HG02798 (cell line): ENCODE data around the gene CROCC.
"Not testable (repeated sequence)": the region's sequence is repeated elsewhere in the genome, so short reads cannot be mapped to it uniquely, and the experiment has no call there.

Experiments
- ATAC-seq: cut with Tn5 transposase; IDR thresholded peaks from one replicate; pipeline ENCODE4 v1.9.1; 2021; ENCODE audit warnings: mild to moderate bottlenecking; ENCODE audit not compliant: unreplicated experiment, poor library complexity

The CROCC gene, protein sequence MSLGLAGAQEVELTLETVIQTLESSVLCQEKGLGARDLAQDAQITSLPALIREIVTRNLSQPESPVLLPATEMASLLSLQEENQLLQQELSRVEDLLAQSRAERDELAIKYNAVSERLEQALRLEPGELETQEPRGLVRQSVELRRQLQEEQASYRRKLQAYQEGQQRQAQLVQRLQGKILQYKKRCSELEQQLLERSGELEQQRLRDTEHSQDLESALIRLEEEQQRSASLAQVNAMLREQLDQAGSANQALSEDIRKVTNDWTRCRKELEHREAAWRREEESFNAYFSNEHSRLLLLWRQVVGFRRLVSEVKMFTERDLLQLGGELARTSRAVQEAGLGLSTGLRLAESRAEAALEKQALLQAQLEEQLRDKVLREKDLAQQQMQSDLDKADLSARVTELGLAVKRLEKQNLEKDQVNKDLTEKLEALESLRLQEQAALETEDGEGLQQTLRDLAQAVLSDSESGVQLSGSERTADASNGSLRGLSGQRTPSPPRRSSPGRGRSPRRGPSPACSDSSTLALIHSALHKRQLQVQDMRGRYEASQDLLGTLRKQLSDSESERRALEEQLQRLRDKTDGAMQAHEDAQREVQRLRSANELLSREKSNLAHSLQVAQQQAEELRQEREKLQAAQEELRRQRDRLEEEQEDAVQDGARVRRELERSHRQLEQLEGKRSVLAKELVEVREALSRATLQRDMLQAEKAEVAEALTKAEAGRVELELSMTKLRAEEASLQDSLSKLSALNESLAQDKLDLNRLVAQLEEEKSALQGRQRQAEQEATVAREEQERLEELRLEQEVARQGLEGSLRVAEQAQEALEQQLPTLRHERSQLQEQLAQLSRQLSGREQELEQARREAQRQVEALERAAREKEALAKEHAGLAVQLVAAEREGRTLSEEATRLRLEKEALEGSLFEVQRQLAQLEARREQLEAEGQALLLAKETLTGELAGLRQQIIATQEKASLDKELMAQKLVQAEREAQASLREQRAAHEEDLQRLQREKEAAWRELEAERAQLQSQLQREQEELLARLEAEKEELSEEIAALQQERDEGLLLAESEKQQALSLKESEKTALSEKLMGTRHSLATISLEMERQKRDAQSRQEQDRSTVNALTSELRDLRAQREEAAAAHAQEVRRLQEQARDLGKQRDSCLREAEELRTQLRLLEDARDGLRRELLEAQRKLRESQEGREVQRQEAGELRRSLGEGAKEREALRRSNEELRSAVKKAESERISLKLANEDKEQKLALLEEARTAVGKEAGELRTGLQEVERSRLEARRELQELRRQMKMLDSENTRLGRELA (N-terminal part only)

DNA sequence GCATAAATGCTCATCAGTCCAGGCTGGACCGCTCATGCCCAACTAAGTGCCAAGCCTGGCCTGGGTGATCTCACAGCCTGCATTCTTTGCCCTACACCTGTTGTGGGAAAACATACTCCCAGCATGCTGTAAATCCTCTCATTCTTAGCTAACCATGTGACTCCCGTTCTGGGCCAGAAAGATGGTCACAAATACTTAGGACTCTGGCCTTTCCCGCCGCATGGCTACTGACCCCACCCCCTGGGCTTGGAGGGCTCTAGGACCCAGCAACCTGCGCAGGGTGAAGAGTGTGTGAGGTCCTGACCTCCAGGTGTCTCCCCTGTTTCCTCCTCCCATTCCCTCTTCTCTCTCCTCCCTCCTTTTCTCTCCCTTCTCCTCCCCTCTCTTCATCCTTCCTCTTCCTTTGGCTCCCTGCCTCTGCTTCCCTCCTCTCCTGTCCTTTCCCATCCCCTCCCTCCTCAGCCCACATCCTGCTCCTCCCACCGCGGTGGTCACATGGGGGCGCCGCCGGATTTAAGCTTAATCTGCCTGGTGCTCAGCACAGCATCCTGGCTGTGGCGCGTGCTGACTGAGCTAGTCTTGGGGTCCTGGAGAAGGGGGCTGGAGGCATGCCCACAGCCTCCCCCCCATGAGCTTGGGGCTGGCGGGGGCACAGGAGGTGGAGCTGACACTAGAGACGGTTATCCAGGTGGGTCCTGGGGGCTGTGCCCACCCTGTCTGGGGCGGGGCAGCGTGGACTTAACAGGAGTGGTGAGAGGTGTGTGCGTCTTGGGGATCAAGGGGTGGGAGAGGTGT, at the start of gene CROCC:
TSS of gene CROCC (plus strand) at position 541 of the 795 bp plus-strand sequence. CDS start at position 629, 88 bp downstream.
- ATAC-seq, result no peak

DNA sequence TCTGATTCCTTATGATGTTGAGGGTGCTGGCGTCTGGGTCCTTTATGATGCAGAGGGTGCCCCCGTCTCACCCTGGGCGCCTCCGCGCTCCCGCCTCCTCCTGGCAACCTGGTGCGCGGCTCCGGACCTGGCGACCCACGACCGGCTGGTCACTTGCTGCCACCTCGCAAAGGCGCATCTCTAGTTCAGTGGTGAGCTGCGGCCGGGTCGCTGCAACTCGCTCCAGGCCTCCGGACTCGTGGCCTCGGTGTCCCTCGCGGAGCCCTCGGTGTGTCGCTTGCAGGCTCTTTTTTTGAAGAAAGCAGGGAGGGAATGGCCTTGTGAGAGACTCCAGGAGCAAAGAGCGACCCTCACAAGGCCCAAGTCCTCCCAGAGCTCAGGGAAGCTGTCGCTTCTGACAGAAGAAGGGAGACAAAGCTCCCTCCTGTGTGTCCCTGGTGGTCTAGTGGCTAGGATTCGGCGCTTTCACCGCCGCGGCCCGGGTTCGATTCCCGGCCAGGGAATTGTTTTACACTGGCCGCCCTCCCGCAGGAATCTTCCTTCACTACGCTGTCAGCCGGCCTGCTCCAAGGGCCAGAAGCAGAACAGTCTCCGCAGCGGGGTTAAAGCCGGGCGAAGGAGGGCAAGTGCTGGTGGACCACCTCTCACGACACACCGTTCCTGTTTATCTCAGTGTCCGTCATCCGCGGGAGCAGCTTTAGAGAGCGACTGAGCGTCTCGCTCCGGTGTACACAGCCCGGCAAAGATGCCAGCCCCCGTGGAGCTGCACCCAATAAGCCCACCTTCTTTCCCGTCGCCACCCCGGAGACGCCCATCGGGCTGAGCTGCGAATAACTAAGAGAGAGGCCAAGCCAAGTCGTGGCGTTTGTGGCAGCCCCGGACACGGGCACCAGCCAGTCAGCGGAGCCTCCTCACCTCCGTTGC, 49.3 kb upstream of the CROCC start:
- not testable (repeated sequence) for ATAC-seq

DNA sequence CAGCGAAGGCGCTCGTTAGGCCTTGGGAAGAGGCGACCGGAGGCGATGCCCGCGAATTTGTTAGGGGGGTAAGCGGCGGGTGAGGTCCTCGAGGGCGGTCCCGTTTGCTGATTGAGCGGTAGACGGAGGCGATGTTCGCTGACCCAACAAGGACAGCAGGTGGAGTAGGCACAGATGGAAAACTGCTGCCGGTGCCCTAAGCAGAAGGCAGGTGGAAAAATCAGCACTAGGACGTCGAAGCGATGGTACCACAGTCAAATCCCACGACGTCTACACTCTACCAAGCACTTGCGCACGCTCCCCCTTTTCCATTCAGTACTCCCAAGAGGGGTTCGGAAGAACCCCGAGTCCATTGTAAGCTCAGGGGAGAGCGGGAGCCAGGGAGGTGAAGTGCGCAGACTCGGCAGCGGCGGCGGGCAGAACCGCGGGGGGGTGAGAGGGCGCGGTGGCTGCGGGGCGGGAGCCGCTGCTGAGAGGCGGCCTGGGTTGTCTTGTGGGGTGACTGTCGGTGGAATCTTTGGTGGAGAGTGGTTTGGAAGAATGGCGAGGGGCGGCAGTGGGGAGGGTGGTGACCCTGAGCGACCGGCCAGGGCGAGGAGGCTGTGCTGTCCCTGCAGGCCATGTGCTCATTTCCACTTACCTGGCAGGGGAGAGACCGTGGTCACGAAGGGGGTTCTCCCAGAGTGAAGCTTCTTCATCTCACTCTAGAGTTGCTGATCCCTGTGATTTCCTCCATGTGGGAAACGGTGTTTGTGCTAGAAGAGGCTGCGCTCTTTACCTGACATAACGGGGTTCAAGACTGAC, 48.5 kb upstream of the CROCC start:
- not testable (repeated sequence) for ATAC-seq

DNA sequence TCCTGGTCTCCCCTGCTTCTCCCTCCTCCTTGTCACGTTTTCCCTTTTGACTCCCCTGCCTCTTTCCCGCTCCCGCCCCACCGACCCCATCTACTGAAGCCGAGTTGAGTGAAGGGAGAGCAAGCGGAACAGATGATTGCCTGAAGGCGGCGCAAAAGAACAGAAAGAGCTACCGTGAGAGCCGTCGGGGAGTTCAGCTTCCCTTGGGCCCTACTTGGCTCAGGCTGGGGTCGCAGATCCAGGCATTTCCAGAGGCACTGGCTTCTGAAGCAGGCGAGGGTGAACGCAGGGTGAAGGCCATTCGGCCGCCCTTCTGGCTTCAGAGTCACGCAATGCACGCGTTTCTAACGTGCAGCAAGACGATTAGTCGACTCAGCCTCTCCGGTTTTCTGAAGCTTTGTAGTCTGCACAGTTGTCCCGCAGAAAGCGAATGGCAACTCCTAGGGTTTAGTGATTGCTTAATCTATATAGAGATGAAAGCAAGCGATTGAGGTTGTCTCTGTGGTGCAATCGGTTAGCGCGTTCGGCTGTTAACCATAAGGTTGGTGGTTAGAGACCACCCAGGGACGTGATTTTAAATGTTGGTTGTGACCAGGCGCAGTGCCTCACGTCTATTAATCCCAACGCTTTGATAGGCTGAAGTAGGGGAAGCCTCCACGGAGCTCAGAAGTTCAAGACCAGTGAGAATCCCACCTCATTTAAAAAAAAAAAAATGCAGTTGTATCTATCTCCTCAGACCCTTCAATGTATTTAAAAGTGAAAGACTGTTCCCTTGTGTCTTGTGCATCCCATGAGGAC, 46.6 kb upstream of the CROCC start:
- not testable (repeated sequence) for ATAC-seq

DNA sequence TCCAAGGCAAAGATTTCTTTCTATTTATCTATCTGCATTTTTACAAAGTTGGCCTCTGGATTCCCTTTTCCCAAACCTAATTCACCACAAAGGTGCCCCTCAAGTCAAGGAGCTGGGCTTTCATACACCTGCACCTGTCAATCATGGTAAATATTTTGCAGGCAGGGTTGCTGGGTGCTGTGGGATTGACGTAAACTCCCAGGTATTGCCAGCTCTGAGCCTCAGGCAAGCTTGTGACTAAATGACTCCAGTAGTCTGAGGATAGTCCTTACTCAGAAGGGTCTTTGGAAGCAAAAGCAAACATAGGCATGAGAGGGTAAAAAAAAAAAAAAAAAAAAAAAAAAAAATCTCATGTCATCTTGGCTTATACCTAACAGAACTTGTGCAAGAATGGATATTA, 40.0 kb upstream of the CROCC start:
- not testable (repeated sequence) for ATAC-seq

DNA sequence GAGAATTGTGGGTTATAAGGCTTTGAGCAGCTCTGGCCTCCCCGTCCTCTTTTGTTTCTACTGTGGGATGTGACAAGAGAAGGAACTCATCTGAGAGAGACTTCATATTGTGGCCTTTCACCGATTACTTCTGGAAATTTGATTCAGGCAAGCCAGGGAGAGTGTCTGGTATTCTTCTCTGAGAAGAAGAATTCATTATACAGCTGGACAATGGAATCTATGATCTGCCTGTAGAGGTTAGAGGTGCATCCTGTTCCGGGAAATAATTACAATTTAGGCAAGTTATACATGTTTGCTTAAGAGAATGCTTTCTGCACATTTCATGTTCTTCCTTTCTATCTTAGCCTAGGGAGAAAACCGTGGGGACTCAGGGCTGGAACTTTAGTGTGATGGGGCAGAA, 38.7 kb upstream of the CROCC start:
- no peak for ATAC-seq

DNA sequence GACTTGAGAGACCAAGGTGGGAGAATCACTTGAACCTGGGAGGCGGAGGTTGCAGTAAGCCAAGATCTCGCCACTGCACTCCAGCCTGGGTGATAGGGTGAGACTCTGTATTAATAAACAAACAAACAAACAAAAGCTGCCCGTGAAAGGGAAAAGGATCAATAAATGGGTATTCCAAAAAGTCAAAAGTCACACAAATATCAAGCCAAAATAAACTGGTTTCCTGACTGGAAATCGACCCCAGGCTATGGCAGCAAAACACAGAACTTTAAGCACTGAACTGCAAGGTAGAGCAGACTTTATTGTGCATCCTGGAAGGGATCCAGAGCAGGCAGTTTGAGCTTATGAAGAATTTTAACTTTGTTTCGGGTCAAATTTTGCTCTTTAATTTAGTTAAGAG, 37.2 kb upstream of the CROCC start:
- not testable (repeated sequence) for ATAC-seq

DNA sequence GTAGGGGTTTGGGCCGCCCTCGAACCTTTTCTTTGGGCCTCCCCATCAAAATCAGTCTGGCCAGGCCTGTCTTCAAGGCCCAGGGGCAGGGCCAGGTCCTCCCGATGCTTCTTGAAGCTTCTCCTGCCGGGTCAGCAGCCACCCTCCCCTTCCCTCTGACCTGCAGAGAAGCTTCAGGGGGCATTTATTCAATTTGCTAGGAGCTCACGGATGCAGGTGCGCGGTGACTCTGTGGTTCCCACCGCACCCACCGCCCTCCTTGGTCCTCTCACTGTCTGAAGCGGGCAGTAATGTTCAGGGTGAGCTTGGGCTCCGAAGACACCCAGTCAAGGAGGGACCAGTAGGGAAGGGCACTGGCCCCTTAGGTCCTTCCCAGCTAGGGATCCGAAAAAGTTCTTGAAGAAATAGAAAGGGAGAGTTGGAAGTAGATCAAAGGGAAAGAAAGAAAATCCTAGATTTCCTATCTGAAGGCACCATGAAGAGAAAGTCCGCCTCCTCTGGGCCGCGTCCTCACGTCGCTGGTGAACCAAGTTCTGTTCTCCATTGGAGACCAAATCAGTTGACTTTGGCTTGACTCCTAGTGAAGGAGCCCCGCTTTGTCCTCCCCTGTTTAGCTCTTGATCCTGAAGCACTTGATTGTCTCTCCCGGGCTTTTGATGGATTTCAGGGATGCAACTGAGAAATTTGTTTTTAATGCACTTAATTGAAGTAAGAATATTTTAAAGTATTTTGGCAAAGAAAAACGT, 34.7 kb upstream of the CROCC start:
- ATAC-seq, result no peak

DNA sequence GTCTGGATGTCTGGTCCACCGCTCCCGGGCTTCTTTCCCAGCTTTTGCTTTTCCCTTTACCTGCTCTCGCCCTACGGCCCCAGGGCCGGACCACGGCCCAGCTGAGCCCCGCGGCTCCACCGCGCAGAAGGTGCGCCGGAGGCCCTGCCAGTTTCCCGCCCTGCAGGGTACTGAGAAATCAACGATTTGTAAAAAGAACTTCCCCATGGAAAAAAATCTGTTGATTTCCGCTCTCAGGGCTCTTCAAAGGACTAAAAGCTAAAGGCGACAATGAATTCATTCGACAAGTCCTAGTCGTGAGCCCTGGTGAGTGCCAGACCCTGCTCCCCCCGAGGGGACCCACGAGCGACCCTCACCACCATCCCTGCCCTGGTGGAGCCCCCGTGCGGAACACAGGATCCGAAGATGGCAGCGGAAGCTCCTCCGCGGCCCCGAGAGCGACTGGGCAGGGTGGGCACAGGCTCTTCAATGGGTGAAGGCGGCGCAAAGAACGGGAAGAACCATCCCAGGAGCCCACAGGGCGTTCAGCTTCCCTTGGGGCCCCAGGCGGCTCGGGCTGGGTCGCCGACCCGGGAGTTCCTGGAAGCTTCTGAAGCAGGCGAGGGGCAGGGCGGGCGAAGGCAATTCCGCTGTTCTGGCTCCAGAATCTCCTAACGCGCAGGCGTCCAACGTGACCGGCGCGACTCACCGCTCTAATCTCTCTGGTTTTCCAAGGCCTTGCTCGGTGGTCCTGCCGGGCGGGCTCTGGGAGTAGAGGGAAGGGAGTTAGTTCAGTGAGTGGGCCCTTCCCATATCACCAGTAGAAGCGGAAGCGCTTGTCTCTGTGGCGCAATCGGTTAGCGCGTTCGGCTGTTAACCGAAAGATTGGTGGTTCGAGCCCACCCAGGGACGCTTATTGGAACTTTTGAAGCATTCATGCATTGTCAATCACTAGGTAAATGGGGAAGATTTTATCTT, 32.6 kb upstream of the CROCC start:
- no peak for ATAC-seq

DNA sequence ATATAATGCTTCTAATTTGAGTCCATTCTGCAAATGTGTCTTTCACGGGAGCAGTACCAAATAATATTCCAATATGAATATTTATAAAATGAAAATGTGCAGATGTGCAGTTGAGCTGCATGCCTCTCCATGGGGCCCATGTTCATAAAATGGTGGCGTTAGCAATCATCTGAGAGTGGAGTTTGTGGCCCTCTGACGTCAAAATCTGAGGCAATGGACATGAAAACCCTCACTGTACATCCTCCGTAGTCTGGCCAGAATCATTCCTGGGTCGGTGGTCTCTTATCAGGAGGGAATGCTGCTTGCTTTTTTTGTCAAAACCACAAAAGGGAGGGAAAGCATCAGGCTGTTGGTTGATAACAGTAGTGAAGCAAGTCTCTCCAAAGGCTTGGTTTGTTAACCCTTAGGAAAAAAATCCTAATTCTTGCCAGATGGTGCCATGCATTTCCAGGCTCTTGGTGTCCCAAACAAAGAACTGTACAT, 31.2 kb upstream of the CROCC start:
- not testable (repeated sequence) for ATAC-seq

DNA sequence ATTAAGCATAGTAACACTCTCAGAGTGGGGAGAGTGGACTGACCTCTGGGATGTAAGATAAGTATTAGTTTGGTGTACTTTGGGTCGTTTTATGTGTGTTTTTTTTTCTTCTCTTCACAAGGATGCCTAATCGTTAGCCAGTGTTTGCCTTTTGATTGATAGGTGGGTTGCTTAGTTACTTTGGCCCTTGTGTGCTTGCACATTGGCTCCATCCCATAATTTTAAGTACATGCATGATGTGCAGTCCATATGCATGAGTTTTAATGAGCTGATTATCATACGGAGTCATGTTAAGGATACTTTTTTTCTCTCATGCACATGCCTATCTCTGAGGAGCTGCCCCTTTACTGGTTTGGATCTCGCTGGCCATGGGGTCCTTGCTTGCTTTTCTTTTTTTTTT, 30.7 kb upstream of the CROCC start:
- not testable (repeated sequence) for ATAC-seq

DNA sequence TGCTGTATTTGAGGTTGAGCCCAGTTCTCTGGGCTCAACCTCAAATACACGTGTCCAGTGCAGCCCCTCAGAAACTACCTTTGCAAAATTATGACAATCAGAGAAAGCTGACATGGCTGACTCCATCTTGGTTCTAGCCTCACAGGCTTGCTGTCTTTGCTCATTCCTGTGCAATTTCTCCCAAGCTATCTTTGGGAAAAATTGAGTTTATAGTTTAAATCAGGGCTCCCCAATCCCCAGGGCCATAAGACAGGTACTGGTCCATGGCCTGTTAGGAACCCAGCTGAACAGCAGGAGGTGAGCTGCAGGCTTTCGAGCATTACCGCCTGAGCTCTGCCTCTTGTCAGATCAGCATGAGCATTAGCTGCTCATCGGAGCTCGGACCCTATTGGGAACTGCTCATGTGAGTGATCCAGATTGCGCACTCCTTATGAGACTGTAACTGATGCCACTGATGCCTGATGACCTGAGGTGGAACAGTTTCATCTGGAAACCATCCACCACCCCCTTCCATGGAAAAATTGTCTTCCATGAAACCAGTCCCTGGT, 28.7 kb upstream of the CROCC start:
- not testable (repeated sequence) for ATAC-seq

DNA sequence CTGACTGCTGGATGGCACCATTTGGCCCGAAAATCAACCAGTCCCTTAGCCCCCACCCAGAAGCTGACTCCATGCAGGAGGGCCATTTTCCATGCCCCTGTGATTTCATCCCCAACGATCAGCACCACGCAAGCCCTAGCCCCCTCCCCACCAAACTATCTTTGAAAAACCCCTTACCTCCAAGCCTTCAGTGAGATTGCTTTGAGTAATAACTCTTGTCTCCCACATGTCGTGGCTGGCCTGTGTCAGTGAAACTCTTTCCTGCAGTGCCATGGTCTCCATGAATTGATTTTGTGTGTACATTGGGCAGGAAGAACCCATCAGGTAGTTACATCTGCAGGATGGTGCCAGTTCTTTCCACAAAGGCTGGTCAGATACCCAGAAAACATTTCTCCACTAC, 27.9 kb upstream of the CROCC start:
- not testable (repeated sequence) for ATAC-seq

DNA sequence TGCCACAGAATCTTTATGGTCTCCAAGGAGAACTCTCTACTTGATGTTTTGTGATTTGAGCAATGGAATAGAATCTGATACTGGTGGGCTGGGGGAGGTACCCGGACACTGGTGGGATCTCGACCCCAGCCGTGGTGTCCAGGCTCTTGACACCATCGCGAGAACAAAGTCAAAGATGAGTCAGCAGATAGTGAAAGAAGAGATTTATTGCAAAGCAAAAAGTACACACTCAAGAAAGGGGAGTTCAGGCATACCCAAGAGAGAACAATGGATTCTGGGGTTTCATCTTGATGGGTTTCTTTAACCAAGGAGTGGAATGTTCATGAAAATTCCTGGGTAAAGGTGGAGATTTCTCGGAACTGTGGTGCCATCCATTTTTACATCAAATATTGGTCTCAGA, 27.4 kb upstream of the CROCC start:
- not testable (repeated sequence) for ATAC-seq

DNA sequence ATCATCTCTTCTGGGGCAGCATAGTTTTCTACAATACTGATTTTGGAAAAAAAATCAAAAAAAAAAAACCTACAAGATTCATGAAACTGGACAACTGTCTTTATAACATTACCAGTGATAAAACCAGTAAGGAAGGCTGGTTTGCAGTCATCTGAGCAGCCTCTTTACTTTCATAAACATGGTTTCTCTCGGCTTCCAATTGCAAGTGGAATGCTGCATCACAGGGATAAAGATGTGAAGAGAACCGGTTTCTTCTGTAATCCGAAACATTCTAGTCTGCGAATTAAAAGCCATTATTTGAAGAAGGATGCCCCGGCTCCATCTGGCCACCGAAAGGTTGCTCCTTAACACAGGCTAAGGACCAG, 26.5 kb upstream of the CROCC start:
- not testable (repeated sequence) for ATAC-seq
